Stimulated activated CD8-positive, alpha-beta memory T cell treated with anti-CD3 and anti-CD28 coated beads, Interleukin-7, amount 100 ng/mL, for 48 hours (primary cell): ENCODE data around the gene CDNF.
"Not testable (repeated sequence)": the region's sequence is repeated elsewhere in the genome, so short reads cannot be mapped to it uniquely, and the experiment has no call there.

Experiments used
- DNase-seq, 2 donors: peaks; one replicate each; pipeline ENCODE4 v3.0.0-alpha.2; 2020; ENCODE audit warnings: low read depth in 1 of 2; ENCODE audit errors: extremely low read depth in 1 of 2

The CDNF gene

DNA sequence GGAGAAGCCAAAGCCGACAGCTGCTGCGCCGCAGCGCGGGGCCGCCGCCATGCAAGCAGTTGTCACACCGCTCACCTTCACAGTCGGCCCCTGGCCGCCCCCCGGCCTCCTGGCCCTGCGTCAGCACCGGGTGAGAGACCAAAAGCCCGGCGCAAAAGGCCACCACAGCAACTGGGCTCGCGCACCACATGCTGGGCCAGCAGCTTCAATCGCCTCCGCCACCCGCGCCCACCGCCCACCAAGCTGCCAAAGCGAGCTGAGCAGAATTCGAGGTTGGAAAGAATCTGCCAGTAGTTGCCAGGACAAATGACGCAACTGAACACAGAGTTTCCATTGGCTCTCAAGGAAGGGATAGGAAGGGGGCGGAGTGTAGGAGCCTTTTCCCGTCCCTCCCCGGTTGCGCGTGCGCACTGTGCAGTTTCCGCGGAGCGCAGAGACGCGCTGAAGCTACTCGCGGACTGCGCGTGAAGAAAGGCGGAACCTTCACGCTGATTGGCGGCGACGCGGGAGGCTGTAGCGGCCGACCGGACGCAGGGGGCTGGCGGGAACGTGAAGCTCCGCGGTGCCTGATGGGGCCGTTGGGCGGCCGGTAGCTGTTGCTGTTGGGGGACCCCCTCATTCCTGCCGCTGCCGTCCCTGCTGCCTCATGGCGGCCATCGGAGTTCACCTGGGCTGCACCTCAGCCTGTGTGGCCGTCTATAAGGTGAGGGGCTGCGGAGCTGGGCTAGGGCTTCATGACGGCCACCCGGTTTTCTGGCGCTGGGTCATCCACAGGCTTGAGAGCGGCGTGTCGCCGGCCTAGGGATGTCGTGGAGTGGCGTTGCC is at the start of gene CDNF, which contains the start of the genes HSPA14 and MSANTD7:
Gene CDNF (minus strand): TSS at position 281 of the 825 bp plus-strand sequence. CDS start 91 bp downstream, at position 190.
Gene HSPA14 (plus strand): TSS at position 550 of the 825 bp plus-strand sequence. CDS start 97 bp downstream, at position 647.
Gene MSANTD7 (plus strand): TSS at position 550 of the 825 bp plus-strand sequence. CDS start 3,979 bp downstream, outside the sequence.
- DNase-seq, result peak; percentile 97 to 99

DNA sequence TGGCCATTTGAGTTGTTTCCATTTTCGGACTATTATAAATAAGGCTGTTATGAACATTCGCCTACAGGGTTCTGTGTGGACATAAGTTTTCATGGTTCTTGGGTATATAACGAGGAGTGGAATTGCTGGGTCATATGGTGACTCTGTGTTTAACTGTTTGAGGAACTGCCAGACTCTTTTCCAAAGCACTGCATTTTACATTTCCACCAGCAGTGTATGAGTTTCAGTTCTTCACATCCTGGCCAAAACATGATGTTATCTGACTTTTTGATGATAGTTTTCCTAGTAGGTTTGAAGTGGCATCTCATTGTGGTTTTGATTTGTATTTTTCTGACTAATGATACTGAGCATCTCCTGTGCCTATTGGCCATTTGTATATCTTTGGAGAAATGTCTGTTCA is 46.2 kb upstream of the CDNF start:
- DNase-seq, result no peak

- DNase-seq, result no peak
Observed at GRCh38 chr10:14880229-14880628, 42.4 kb upstream of the CDNF start.

DNA sequence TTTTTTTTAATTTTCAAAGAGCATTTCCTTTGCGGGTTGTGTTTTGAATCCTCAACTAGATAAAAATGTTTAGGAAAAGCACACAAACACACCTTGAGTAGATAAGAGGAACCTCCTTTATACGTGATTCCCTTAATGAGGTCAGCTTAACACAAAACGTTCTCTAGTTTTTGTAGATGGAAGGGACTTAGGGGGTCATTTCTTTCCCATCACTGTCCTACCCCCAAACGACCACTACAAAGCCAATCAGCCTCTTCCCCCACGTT is 42.0 kb upstream of the CDNF start:
- DNase-seq, result no peak

- no peak for DNase-seq
Observed at GRCh38 chr10:14879124-14879927, 41.5 kb upstream of the CDNF start.

DNA sequence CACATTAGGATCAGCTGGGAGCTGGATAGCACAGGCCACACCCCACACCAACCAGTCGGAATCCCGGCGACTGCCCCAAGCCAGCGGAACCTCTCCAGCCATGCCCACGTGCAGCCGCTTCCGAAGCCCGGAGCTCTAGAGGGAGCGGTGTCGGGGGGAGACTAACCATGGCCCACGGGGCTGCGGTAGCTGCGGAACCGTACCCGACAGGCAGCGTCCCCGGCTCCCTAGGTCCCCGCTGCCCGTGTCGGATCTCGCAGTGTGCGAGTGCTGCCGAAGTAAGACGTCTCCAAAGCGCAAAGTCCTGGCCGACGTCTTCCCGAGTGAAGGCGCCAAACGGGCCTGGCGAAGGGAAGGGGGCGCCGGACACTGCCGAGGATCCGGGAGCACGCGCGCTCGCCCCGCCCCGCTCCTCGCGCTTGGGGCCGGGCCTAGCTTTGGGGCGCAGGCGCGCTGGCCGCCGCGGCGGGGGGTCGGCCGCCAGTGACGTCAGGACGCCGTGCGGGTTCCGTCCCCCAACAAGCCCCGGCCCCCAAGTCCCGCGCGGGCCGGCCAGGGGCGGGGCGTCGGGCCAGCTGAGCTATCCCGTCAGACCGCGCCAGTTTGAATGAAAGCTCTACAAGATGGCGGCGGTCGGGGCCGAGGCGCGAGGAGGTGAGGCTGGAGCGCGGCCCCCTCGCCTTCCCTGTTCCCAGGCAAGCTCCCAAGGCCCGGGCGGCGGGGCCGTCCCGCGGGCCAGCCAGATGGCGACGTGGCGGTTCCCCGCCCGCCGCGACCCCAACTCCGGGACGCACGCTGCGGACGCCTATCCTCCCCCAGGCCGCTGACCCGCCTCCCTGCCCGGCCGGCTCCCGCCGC is 40.7 kb upstream of the CDNF start, which contains the start of gene SUV39H2:
Gene SUV39H2 (plus strand): TSS at position 601 of the 858 bp plus-strand sequence. CDS start 23 bp downstream, at position 624.
- peak; percentile 86 to 94 for DNase-seq

- DNase-seq, result no peak
Observed at GRCh38 chr10:14876764-14877163, 38.9 kb upstream of the CDNF start.

DNA sequence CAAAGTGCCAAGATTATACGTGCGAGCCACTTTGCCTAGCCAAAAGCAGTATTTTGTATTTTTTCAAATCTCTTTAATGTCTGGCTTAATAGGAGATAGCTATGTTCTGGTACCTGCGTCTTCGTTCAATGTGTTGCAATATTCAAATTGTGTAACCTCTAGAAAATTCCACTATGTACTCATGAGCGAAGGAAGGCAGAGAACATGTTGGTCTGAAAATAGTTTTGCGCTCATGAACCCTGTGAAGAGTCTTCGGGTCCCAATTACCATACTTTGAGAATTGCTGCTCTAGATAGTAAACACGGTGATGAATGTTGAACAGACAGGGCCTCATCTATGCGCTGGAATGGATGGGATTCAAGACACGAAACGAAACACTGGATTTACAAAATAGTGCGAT is 38.1 kb upstream of the CDNF start:
- no peak for DNase-seq

DNA sequence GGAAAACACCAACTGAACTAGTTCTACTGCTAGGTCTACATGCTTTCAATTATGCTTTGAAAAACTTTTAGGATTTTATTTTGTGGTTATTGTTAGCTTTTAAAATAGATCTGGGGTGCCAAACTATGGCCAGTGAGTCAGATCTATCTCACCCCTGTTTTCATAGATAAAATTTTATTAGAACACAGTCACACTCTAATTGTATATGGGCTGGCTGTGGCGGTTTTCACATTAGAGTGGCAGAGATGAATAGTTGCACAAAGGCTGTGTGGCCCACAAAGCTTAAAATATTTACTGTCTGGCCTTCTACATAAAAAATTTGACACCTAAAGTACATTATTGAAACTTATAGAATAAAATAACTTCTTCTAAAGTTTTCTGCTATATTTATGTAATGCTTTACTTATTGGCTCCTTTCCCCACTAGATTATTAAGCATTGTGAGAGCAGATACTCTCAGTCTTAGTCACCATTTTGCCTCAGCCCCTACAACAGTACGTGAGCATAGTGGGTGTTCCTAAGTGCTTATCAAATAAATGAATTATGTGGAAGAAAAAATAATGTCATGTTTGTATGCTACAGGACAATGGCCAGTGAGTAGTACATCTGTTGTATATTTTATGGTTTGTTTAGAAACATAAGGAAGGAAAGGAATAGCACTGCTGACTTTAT is 35.4 kb upstream of the CDNF start:
- DNase-seq, result no peak

GRCh38 chr10:14864871-14865270 is 27.0 kb upstream of the CDNF start:
- DNase-seq, result not testable (repeated sequence)

DNA sequence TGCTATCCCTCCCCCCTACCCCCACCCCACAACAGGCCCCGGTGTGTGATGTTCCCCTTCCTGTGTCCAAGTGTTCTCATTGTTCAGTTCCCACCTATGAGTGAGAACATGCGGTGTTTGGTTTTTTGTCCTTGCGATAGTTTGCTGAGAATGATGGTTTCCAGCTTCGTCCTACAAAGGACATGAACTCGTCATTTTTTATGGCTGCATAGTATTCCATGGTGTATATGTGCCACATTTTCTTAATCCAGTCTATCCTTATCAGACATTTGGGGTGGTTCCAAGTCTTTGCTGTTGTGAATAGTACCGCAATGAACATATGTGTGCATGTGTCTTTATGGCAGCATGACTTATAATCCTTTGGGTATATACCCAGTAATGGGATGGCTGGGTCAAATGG is 26.6 kb upstream of the CDNF start:
- DNase-seq, result not testable (repeated sequence)

DNA sequence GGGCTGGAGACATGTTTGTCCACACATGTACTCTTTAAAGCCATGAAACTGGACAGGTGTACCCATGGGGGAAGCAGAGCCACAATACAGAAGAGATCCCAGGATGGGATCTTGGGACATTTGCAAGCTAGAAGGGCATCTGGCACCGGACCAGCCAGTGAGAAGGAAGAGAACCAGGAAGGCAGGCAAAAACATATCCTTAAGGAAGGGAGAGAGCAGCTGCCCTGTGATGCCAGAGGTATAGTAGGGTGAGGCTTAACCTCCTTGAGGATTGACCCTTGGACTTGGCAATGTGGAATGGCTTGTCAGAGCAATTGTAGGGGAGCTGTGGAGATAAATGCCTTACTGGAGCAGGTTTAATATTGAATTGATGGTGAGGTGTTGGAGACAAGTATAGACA is 23.0 kb upstream of the CDNF start:
- no peak for DNase-seq

DNA sequence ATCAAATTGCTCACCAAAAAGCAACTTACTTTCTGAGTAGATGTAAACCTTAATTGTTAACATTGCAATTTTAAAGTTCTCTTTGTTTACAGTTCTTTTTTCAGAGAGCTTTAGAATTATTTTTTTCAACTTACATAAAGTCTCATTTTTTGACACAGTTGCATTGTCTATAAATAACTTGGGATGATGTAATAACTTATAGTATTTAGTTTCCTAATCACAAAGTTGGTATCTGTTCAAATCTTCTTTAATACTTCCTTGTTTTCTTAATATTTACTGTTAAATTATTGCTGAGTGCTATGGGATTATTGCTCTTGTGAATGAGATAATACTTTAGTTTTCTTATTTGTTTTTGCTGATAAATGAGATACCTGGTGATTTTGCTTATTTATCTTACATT is 21.9 kb upstream of the CDNF start:
- DNase-seq, result no peak

GRCh38 chr10:14859043-14859442 is 21.2 kb upstream of the CDNF start:
- no peak for DNase-seq

- DNase-seq, result no peak
Observed at GRCh38 chr10:14858338-14858960, 20.6 kb upstream of the CDNF start.

- no peak for DNase-seq
Observed at GRCh38 chr10:14855453-14855852, 17.6 kb upstream of the CDNF start.

GRCh38 chr10:14852236-14852635 is 14.4 kb upstream of the CDNF start:
- no peak for DNase-seq

- DNase-seq, result no peak
Observed at GRCh38 chr10:14844948-14845347, 7.1 kb upstream of the CDNF start.

- no peak for DNase-seq
Observed at GRCh38 chr10:14843327-14843988, 5.6 kb upstream of the CDNF start.
